Stimulated activated CD4-positive, alpha-beta T cell treated with anti-CD3 and anti-CD28 coated beads, Interleukin-15, amount 100 ng/mL, for 1 hour (primary cell): ENCODE data around the gene VANGL2.

Source experiments
- DNase-seq, 2 donors: peaks; one replicate each; pipeline ENCODE4 v3.0.0-alpha.2; 2020; ENCODE audit warnings: low read depth in 1 of 2, low spot score in 1 of 2

VANGL2 gene

GRCh38 chr1:160427625-160428024 is 27.3 kb downstream of the VANGL2 start:
- no peak for DNase-seq

- DNase-seq = no peak
Observed at GRCh38 chr1:160428053-160428452, 27.7 kb downstream of the VANGL2 start.

- no peak for DNase-seq
Observed at GRCh38 chr1:160428655-160429054, 28.3 kb downstream of the VANGL2 start.

- no peak for DNase-seq
Observed at GRCh38 chr1:160429125-160429561, 28.8 kb downstream of the VANGL2 start.

- no peak for DNase-seq
Observed at GRCh38 chr1:160429702-160430535, 29.6 kb downstream of the VANGL2 start.

- no peak for DNase-seq
Observed at GRCh38 chr1:160431006-160431405, 30.6 kb downstream of the VANGL2 start.

- DNase-seq = no peak
Observed at GRCh38 chr1:160431571-160431970, 31.2 kb downstream of the VANGL2 start.

- no peak for DNase-seq
Observed at GRCh38 chr1:160432371-160432786, 32.0 kb downstream of the VANGL2 start.

- DNase-seq = no peak
Observed at GRCh38 chr1:160436966-160437365, 36.6 kb downstream of the VANGL2 start.

GRCh38 chr1:160437432-160438316 is 37.3 kb downstream of the VANGL2 start:
- DNase-seq = no peak

- DNase-seq = no peak
Observed at GRCh38 chr1:160438317-160438918, 38.1 kb downstream of the VANGL2 start.

GRCh38 chr1:160438935-160439334 is 38.6 kb downstream of the VANGL2 start:
- DNase-seq = no peak

GRCh38 chr1:160439718-160440117 is 39.4 kb downstream of the VANGL2 start:
- DNase-seq = no peak

GRCh38 chr1:160446945-160447600 is 46.7 kb downstream of the VANGL2 start:
- no peak for DNase-seq

GRCh38 chr1:160449494-160449893 is 49.1 kb downstream of the VANGL2 start:
- no peak for DNase-seq

- DNase-seq = no peak
Observed at GRCh38 chr1:160451119-160451858, 50.9 kb downstream of the VANGL2 start.

GRCh38 chr1:160451859-160452232 is 51.5 kb downstream of the VANGL2 start:
- DNase-seq = no peak

- DNase-seq = no peak
Observed at GRCh38 chr1:160453443-160453842, 53.1 kb downstream of the VANGL2 start.

GRCh38 chr1:160454371-160455152 is 54.2 kb downstream of the VANGL2 start:
- DNase-seq = no peak

GRCh38 chr1:160455153-160455517 is 54.8 kb downstream of the VANGL2 start:
- no peak for DNase-seq
